Right lobe of liver (tissue), 6 donors: ENCODE measurements around the gene FMNL2. TPM values are rescaled to one million over a fixed set of nuclear protein-coding genes. Genes with fewer than 3 reads are reported as not detected.

Source experiments
- ATAC-seq, 4 donors: fragments of 200-7000 bp; cut with Tn5 transposase; one replicate each; pipeline ENCODE4 v1.9.1; 2020; ENCODE audit warnings: mild to moderate bottlenecking in 4 of 4, moderate library complexity in 4 of 4
- DNase-seq, 3 donors: peaks; one replicate each; pipeline ENCODE4 v3.0.0-alpha.2; 2020
- H3K27ac ChIP-seq, 3 donors: fragments of 200-600 bp; one replicate each; pipeline ENCODE4 v1.8.0; 2022
- H3K27me3 ChIP-seq, 2 donors: fragments of 200-600 bp; one replicate each; pipeline ENCODE4 v1.8.0; 2022
- H3K36me3 ChIP-seq, 4 donors: fragments of 200-600 bp; sonication (generic) in 1 of 4; one replicate each; pipeline versions ENCODE4 v1.5.1 to v1.8.0; 2017 to 2022; ENCODE audit warnings: control low read depth in 1 of 4
- H3K4me1 ChIP-seq, 4 donors: fragments of 200-600 bp; sonication (generic) in 1 of 4; one replicate each; pipeline versions ENCODE4 v1.5.1 to v1.8.0; 2017 to 2022; ENCODE audit warnings: control low read depth in 1 of 4
- H3K4me3 ChIP-seq, 3 donors: fragments of 200-600 bp; one replicate each; pipeline ENCODE4 v1.8.0; 2022
- H3K9me3 ChIP-seq, 4 donors: fragments of 200-600 bp; sonication (generic) in 1 of 4; one replicate each; pipeline versions ENCODE4 v1.5.1 to v1.8.0; 2017 to 2022; ENCODE audit warnings: control low read depth in 1 of 4
- CTCF ChIP-seq, 4 donors: fragments of 200-600 bp in 3 of 4; fragments of 450-650 bp in 1 of 4; IDR thresholded peaks; one replicate each; pipeline versions ENCODE4 v1.5.1 to v1.8.0; 2016 to 2022; ENCODE audit warnings: antibody characterized with exemption in 4 of 4, mild to moderate bottlenecking in 2 of 4
- POLR2A ChIP-seq: fragments of 450-650 bp; IDR thresholded peaks from one replicate; pipeline ENCODE4 v1.6.1; 2017; ENCODE audit warnings: antibody characterized with exemption, mild to moderate bottlenecking
- WGBS: methylation state at CpG from one replicate; pipeline ENCODE4 v1.1.6; 2018; ENCODE audit warnings: low coverage, low lambda C conversion rate; ENCODE audit not compliant: insufficient coverage; ENCODE audit errors: missing lambda C conversion rate; 5-methylcytosine and 5-hydroxymethylcytosine counted together
- intact Hi-C, 2 donors: fragments of 100-400 bp; cut with DNase I; formaldehyde crosslinking; loops; one replicate each; pipeline versions ENCODE4 v1.11.2 to v1.14.1; 2022
- total RNA-seq, 6 experiments: library from RNA; depleted of rRNA in 2 of 6; stranded (reverse); fragments of >200 nt in 2 of 6; fragmentation: NEBNext Ultra II Directional in 3 of 6; extraction: Animal tissue kit (Norgen Biotek cat#: 25700) in 3 of 6; gene quantifications; one replicate each; pipeline versions ENCODE4 v1.1.0 to v1.2.4, GENCODE V29; 2016 to 2023
- donor health status: DM: no; HTN: yes; CAD: no.
- donor health status: DM: no; HTN: no; CAD: no.
- donor health status: DM: no; HTN: no; CAD: no.
- donor health status: DM: no; HTN: yes; CAD: no.
- donor health status: DM: no; HTN: yes; CAD: no.

Gene FMNL2
- total RNA-seq, 6 experiments from 2014 or later = 3.5 to 12.1 (median 7.1) TPM

GRCh38 chr2:152462120-152462519 lies 127.1 kb downstream of the FMNL2 start:
- H3K27ac ChIP-seq = no peak overlapping the region
- no peaks in the 10 kb centered on the region for H3K9me3 ChIP-seq
- no peak overlapping the region for H3K4me3 ChIP-seq
- H3K36me3 ChIP-seq = no peaks in the 10 kb centered on the region
- no peaks in the 10 kb centered on the region for H3K4me1 ChIP-seq
- no peaks in the 10 kb centered on the region for H3K27me3 ChIP-seq
- intact Hi-C loops = no loop called here
- no peak for TF ChIP-seq POLR2A
- TF ChIP-seq CTCF (IDR thresholded peaks at IDR 0.05) = no peak
- ATAC-seq (no peak), DNase-seq (no peak)
- 88% methylated on average over 3 of the region's 3 CpGs for WGBS

GRCh38 chr2:152462779-152463178 lies 127.8 kb downstream of the FMNL2 start:
- DNase-seq = no peak

GRCh38 chr2:152464851-152465470 lies 130.0 kb downstream of the FMNL2 start:
- Histone ChIP-seq H3K4me3 (no peak overlapping the region), H3K9me3 (no peaks in the 10 kb centered on the region), H3K27ac (no peak overlapping the region), H3K27me3 (no peaks in the 10 kb centered on the region), H3K36me3 (no peaks in the 10 kb centered on the region), H3K4me1 (peaks cover 0 to 7% (median 0%) of the 10 kb centered on the region in 4 donors)
- ATAC-seq = no peak
- WGBS = 87% methylated on average over 7 of the region's 7 CpGs
- no peak for DNase-seq
- TF ChIP-seq POLR2A = no peak
- TF ChIP-seq CTCF (IDR thresholded peaks at IDR 0.05) = no peak
- intact Hi-C loops = no loop called here

More at GRCh38 chr2:152462779-152463178, 127.8 kb downstream of the FMNL2 start:
- H3K27me3 ChIP-seq = no peaks in the 10 kb centered on the region
- no peaks in the 10 kb centered on the region for H3K36me3 ChIP-seq
- no peak for TF ChIP-seq POLR2A
- no peak for TF ChIP-seq CTCF (IDR thresholded peaks at IDR 0.05)
- ATAC-seq = no peak
- 61% methylated on average over 4 of the region's 5 CpGs for WGBS
- intact Hi-C loops = no loop called here
- no peaks in the 10 kb centered on the region for H3K4me1 ChIP-seq
- no peak overlapping the region for H3K27ac ChIP-seq
- H3K9me3 ChIP-seq = no peaks in the 10 kb centered on the region
- H3K4me3 ChIP-seq = no peak overlapping the region

GRCh38 chr2:152465541-152465940 lies 130.6 kb downstream of the FMNL2 start:
- Histone ChIP-seq H3K27ac (no peak overlapping the region), H3K4me1 (peaks cover 0 to 7% (median 0%) of the 10 kb centered on the region in 4 donors), H3K4me3 (no peak overlapping the region), H3K36me3 (no peaks in the 10 kb centered on the region), H3K27me3 (no peaks in the 10 kb centered on the region), H3K9me3 (no peaks in the 10 kb centered on the region)
- TF ChIP-seq CTCF (IDR thresholded peaks at IDR 0.05) (no peak), POLR2A (no peak)
- WGBS = 67% methylated on average over 3 of the region's 3 CpGs
- intact Hi-C loops = no loop called here
- DNase-seq (no peak), ATAC-seq (no peak)
